MG63 (cell line): ENCODE results near the gene SLC7A4. TPM values are rescaled to one million over a fixed set of nuclear protein-coding genes. Genes with fewer than 3 reads are reported as not detected.

Experiments used
- DNase-seq: peaks from one replicate; pipeline ENCODE4 v3.0.0-alpha.2; 2020
- H3K27me3 ChIP-seq: fragments of 250-450 bp; sonication (Bioruptor Pico); 2 replicates; pipeline ENCODE4 v1.5.1; 2020; ENCODE audit warnings: mild to moderate bottlenecking, moderate library complexity
- H3K36me3 ChIP-seq: fragments of 250-450 bp; sonication (Bioruptor Pico); 2 replicates; pipeline ENCODE4 v1.5.1; 2020; ENCODE audit warnings: mild to moderate bottlenecking, moderate library complexity
- H3K4me3 ChIP-seq: fragments of 250-450 bp; sonication (Bioruptor Pico); 2 replicates; pipeline ENCODE4 v1.5.1; 2020; ENCODE audit warnings: mild to moderate bottlenecking, moderate library complexity
- H3K9me3 ChIP-seq: fragments of 250-450 bp; sonication (Bioruptor Pico); 2 replicates; pipeline ENCODE4 v1.5.1; 2020; ENCODE audit warnings: mild to moderate bottlenecking, moderate library complexity
- total RNA-seq: library from RNA; depleted of rRNA; stranded (reverse); fragments of >200 nt; shearing (Covaris generic); gene quantifications from 2 replicates; pipeline ENCODE4 v1.2.3, GENCODE V29; 2014; ENCODE audit warnings: low replicate concordance

The SLC7A4 gene
- total RNA-seq, 1 experiment from 2014 or later, result not detected

GRCh38 chr22:20997536-20998257 is 34.7 kb downstream of the SLC7A4 start:
- DNase-seq, result no peak
- no peaks in the 10 kb centered on the region for H3K27me3 ChIP-seq
- H3K36me3 ChIP-seq, result peaks cover 31% of the 10 kb centered on the region
- H3K9me3 ChIP-seq, result no peaks in the 10 kb centered on the region
- no peak overlapping the region for H3K4me3 ChIP-seq

- no peak overlapping the region for H3K4me3 ChIP-seq
- DNase-seq, result no peak
- no peaks in the 10 kb centered on the region for H3K9me3 ChIP-seq
- H3K27me3 ChIP-seq, result no peaks in the 10 kb centered on the region
- H3K36me3 ChIP-seq, result peaks cover 31% of the 10 kb centered on the region
Observed at GRCh38 chr22:20996598-20997535, 35.5 kb downstream of the SLC7A4 start.

- peaks cover 29% of the 10 kb centered on the region for H3K36me3 ChIP-seq
- H3K4me3 ChIP-seq, result no peak overlapping the region
- DNase-seq, result no peak
- H3K9me3 ChIP-seq, result no peaks in the 10 kb centered on the region
- no peaks in the 10 kb centered on the region for H3K27me3 ChIP-seq
Observed at GRCh38 chr22:20996031-20996410, 36.3 kb downstream of the SLC7A4 start.

GRCh38 chr22:20995329-20996030 is 36.9 kb downstream of the SLC7A4 start:
- H3K36me3 ChIP-seq, result peaks cover 25% of the 10 kb centered on the region
- no peak for DNase-seq
- H3K9me3 ChIP-seq, result no peaks in the 10 kb centered on the region
- H3K4me3 ChIP-seq, result no peak overlapping the region
- no peaks in the 10 kb centered on the region for H3K27me3 ChIP-seq

- DNase-seq, result no peak
- Histone ChIP-seq H3K36me3 (peaks cover 19% of the 10 kb centered on the region), H3K4me3 (no peak overlapping the region), H3K9me3 (no peaks in the 10 kb centered on the region), H3K27me3 (no peaks in the 10 kb centered on the region)
Observed at GRCh38 chr22:20994902-20995241, 37.5 kb downstream of the SLC7A4 start.

GRCh38 chr22:20994128-20994901 is 38.0 kb downstream of the SLC7A4 start:
- Histone ChIP-seq H3K27me3 (no peaks in the 10 kb centered on the region), H3K9me3 (no peaks in the 10 kb centered on the region), H3K4me3 (no peak overlapping the region), H3K36me3 (peaks cover 13% of the 10 kb centered on the region)
- no peak for DNase-seq

- Histone ChIP-seq H3K27me3 (no peaks in the 10 kb centered on the region), H3K36me3 (peaks cover 5% of the 10 kb centered on the region; the same call in 1 of the 2 replicates), H3K4me3 (no peak overlapping the region), H3K9me3 (no peaks in the 10 kb centered on the region)
- DNase-seq, result no peak
Observed at GRCh38 chr22:20993304-20994127, 38.8 kb downstream of the SLC7A4 start.

GRCh38 chr22:20992456-20993303 is 39.7 kb downstream of the SLC7A4 start:
- DNase-seq, result no peak
- Histone ChIP-seq H3K27me3 (no peaks in the 10 kb centered on the region), H3K36me3 (peaks cover 1% of the 10 kb centered on the region; the same call in 1 of the 2 replicates), H3K4me3 (no peak overlapping the region), H3K9me3 (no peaks in the 10 kb centered on the region)

- H3K4me3 ChIP-seq, result no peak overlapping the region
- DNase-seq, result no peak
- no peaks in the 10 kb centered on the region for H3K9me3 ChIP-seq
- no peaks in the 10 kb centered on the region for H3K27me3 ChIP-seq
- no peaks in the 10 kb centered on the region for H3K36me3 ChIP-seq
Observed at GRCh38 chr22:20992056-20992442, 40.3 kb downstream of the SLC7A4 start.

- Histone ChIP-seq H3K9me3 (no peaks in the 10 kb centered on the region), H3K36me3 (no peaks in the 10 kb centered on the region), H3K27me3 (no peaks in the 10 kb centered on the region), H3K4me3 (no peak overlapping the region)
- no peak for DNase-seq
Observed at GRCh38 chr22:20991252-20992055, 40.9 kb downstream of the SLC7A4 start.

- peaks cover 4% of the 10 kb centered on the region for H3K36me3 ChIP-seq
- no peaks in the 10 kb centered on the region for H3K9me3 ChIP-seq
- DNase-seq, result no peak
Observed at GRCh38 chr22:20990184-20991180, 41.9 kb downstream of the SLC7A4 start.

GRCh38 chr22:20989323-20990138 is 42.8 kb downstream of the SLC7A4 start:
- no peak for DNase-seq
- H3K36me3 ChIP-seq, result peaks cover 7% of the 10 kb centered on the region

More at GRCh38 chr22:20990184-20991180, 41.9 kb downstream of the SLC7A4 start:
- Histone ChIP-seq H3K27me3 (no peaks in the 10 kb centered on the region), H3K4me3 (no peak overlapping the region)

More at GRCh38 chr22:20989323-20990138, 42.8 kb downstream of the SLC7A4 start:
- Histone ChIP-seq H3K4me3 (no peak overlapping the region), H3K27me3 (no peaks in the 10 kb centered on the region), H3K9me3 (no peaks in the 10 kb centered on the region)
